PC-9 (cell line): ENCODE results near the gene NCF4. TPM values are rescaled to one million over a fixed set of nuclear protein-coding genes. Genes with fewer than 3 reads are reported as not detected.

ENCODE experiments used
- BruUV-seq: library from RNA; stranded (reverse); fragments of 400-500 nt; replicated peaks from 2 replicates; lab custom pipeline; 2021; lab: Mats Ljungman, UMichigan
- CTCF ChIA-PET: fragments of 300-600 bp; sonication (Branson Sonifier 250); formaldehyde crosslinking; loops from one replicate; lab custom pipeline; 2022; ENCODE audit warnings: antibody characterized with exemption; lab: Charles Lee
- POLR2A ChIA-PET: fragments of 300-600 bp; sonication (Branson Sonifier 250); formaldehyde crosslinking; loops from one replicate; lab custom pipeline; 2022; ENCODE audit warnings: antibody characterized with exemption; ENCODE audit not compliant: unreplicated experiment; lab: Charles Lee
- DNase-seq, 2 experiments: peaks; one replicate each; pipeline versions ENCODE4 v3.0.0 to v3.0.0-alpha.2; 2015 to 2022; ENCODE audit warnings: mixed read lengths in 1 of 2
- H2AFZ ChIP-seq: fragments of 200-600 bp; sonication (generic); 2 replicates; pipeline ENCODE4 v1.8.1; 2017; ENCODE audit warnings: antibody characterized with exemption
- H3F3A ChIP-seq: fragments of 200-600 bp; sonication (generic); 2 replicates; pipeline ENCODE4 v1.8.1; 2017; ENCODE audit warnings: antibody characterized with exemption, mild to moderate bottlenecking, low read depth; ENCODE audit not compliant: insufficient read depth
- H3K27ac ChIP-seq: fragments of 200-600 bp; sonication (generic); 2 replicates; pipeline ENCODE4 v1.6.1; 2016; ENCODE audit warnings: mixed run types
- H3K27me3 ChIP-seq: fragments of 200-600 bp; sonication (generic); 2 replicates; pipeline ENCODE4 v1.6.1; 2016; ENCODE audit warnings: low read depth, mixed run types; ENCODE audit not compliant: insufficient read depth
- H3K36me3 ChIP-seq: fragments of 200-600 bp; sonication (generic); 2 replicates; pipeline ENCODE4 v1.6.1; 2016; ENCODE audit warnings: low read depth, mixed run types
- H3K4me1 ChIP-seq: fragments of 200-600 bp; sonication (generic); replicated peaks from 2 replicates; pipeline ENCODE4 v1.6.1; 2016; ENCODE audit warnings: mixed run types; ENCODE audit not compliant: insufficient read depth
- H3K4me2 ChIP-seq: fragments of 200-600 bp; sonication (generic); 2 replicates; pipeline ENCODE4 v1.6.1; 2017; ENCODE audit warnings: mixed run types
- H3K4me3 ChIP-seq: fragments of 200-600 bp; sonication (generic); 2 replicates; pipeline ENCODE4 v1.6.1; 2016; ENCODE audit warnings: mixed run types
- H3K79me2 ChIP-seq: fragments of 200-600 bp; sonication (generic); 2 replicates; pipeline ENCODE4 v1.6.1; 2017; ENCODE audit warnings: low read depth, mixed run types
- H3K9me2 ChIP-seq: fragments of 200-600 bp; sonication (generic); 2 replicates; pipeline ENCODE4 v1.8.1; 2017; ENCODE audit warnings: mild to moderate bottlenecking; ENCODE audit not compliant: insufficient read depth
- H3K9me3 ChIP-seq: fragments of 200-600 bp; sonication (generic); 2 replicates; pipeline ENCODE4 v1.8.1; 2016; ENCODE audit warnings: low read depth; ENCODE audit not compliant: insufficient read depth
- H4K20me1 ChIP-seq: fragments of 200-600 bp; sonication (generic); 2 replicates; pipeline ENCODE4 v1.8.1; 2017; ENCODE audit not compliant: insufficient read depth
- EZH2 ChIP-seq: fragments of 200-600 bp; sonication (generic); IDR thresholded peaks from 2 replicates; pipeline ENCODE4 v1.8.0; 2017; ENCODE audit warnings: antibody characterized with exemption, low read depth
- intact Hi-C: fragments of 100-400 bp; cut with micrococcal nuclease; formaldehyde crosslinking; loops from one replicate; pipeline ENCODE4 v1.10.0; 2022; ENCODE audit not compliant: unreplicated experiment
- total RNA-seq: library from RNA; stranded (reverse); gene quantifications from 2 replicates; pipeline ENCODE4 v1.2.3, GENCODE V29; 2021
- TF ChIP-seq, protein P1 (sequence below): fragments of 200-600 bp; sonication (generic); conservative IDR thresholded peaks from 2 replicates; pipeline ENCODE4 v1.6.1; 2017; ENCODE audit warnings: mixed run types, antibody characterized with exemption, mild to moderate bottlenecking, moderate library complexity

NCF4 gene
- total RNA-seq, 1 experiment from 2014 or later, result 3.9 TPM

DNA sequence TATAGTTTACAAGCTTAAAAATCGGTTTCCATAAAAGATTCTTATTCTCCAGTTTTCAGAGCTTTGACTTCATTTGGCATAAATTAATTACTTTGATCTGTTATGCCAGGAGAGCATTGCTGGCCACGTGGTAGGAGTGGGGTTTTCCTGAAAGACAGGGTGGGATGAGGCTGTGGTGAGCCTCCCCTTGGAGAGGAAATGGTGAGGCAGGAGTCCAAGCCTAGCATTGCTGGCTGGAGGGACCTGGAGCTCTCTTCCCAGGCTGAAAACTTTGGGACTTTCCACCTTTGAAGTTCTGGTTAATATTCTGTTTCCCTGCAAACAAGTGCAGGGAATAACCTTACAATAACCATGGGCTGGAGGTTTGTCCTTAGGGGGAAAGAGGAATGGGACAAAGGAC lies 31.5 kb downstream of the NCF4 start:
- intact Hi-C loops, result no loop called here
- TF ChIP-seq EZH2, result no peak
- TF ChIP-seq, protein P1, sequence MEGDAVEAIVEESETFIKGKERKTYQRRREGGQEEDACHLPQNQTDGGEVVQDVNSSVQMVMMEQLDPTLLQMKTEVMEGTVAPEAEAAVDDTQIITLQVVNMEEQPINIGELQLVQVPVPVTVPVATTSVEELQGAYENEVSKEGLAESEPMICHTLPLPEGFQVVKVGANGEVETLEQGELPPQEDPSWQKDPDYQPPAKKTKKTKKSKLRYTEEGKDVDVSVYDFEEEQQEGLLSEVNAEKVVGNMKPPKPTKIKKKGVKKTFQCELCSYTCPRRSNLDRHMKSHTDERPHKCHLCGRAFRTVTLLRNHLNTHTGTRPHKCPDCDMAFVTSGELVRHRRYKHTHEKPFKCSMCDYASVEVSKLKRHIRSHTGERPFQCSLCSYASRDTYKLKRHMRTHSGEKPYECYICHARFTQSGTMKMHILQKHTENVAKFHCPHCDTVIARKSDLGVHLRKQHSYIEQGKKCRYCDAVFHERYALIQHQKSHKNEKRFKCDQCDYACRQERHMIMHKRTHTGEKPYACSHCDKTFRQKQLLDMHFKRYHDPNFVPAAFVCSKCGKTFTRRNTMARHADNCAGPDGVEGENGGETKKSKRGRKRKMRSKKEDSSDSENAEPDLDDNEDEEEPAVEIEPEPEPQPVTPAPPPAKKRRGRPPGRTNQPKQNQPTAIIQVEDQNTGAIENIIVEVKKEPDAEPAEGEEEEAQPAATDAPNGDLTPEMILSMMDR, result no peak
- POLR2A ChIA-PET, result no interaction called here
- Histone ChIP-seq H3K4me3 (no peak overlapping the region), H2AFZ (no peak overlapping the region), H3K36me3 (no peaks in the 10 kb centered on the region), H3K9me2 (no peaks in the 10 kb centered on the region), H3K27me3 (no peaks in the 10 kb centered on the region; the same call in 1 of the 2 replicates), H3K4me2 (no peak overlapping the region), H3K79me2 (no peaks in the 10 kb centered on the region), H3K27ac (no peak overlapping the region), H3F3A (no peaks in the 10 kb centered on the region), H4K20me1 (no peaks in the 10 kb centered on the region), H3K9me3 (0 out of 2 replicates have a peak, but pooled peaks cover 10% of the 10 kb centered on the region), H3K4me1 (peaks cover 25% of the 10 kb centered on the region)
- CTCF ChIA-PET, result no interaction called here
- BruUV-seq, result no TSS peak
- no peak for DNase-seq

DNA sequence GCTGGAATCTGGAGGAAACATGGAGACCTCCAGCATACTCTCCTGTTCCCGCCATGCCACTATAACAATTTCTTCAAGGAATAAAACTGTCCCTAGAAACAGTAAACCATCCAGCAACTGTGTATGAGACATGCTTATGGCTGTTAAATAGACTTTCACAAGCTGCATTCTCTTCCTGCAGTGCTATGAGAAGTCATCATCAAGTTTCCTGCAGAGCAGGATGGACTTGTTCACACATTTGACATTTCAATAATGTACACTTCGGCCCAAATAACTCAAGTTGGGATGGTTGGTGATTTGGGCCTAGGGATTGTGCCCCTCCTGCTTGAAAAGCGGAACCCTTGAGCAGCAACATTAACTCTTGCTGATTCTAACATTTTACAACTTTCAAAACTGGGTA lies 32.5 kb downstream of the NCF4 start:
- H3K4me3 ChIP-seq, result no peak overlapping the region
- TF ChIP-seq EZH2, result no peak
- TF ChIP-seq, protein P1, result no peak
- peak overlapping the region; percentile 12 for H3K4me2 ChIP-seq
- H3K36me3 ChIP-seq, result no peaks in the 10 kb centered on the region
- H3K9me2 ChIP-seq, result no peaks in the 10 kb centered on the region
- 0 out of 2 replicates have a peak overlapping the region, but pooled peaks have one; percentile 44 for H2AFZ ChIP-seq
- peak in 1 of 2 experiments; percentile 89 for DNase-seq
- no peaks in the 10 kb centered on the region for H3K79me2 ChIP-seq
- H3K4me1 ChIP-seq, result peaks cover 25% of the 10 kb centered on the region
- H3K9me3 ChIP-seq, result 0 out of 2 replicates have a peak, but pooled peaks cover 10% of the 10 kb centered on the region
- intact Hi-C loops, result no loop called here
- H3K27me3 ChIP-seq, result no peaks in the 10 kb centered on the region; the same call in 1 of the 2 replicates
- ChIA-PET POLR2A (interaction anchor here (0.6 kb wide), 1 partner anchor 9 kb away, joined by 6 read pairs; no protein-coding TSS in a partner anchor), CTCF (interaction anchor here (0.8 kb wide), 1 partner anchor 25 kb away, joined by 4 read pairs; no protein-coding TSS in a partner anchor)
- H3F3A ChIP-seq, result no peaks in the 10 kb centered on the region
- no peaks in the 10 kb centered on the region for H4K20me1 ChIP-seq
- no peak overlapping the region for H3K27ac ChIP-seq
- no TSS peak for BruUV-seq

DNA sequence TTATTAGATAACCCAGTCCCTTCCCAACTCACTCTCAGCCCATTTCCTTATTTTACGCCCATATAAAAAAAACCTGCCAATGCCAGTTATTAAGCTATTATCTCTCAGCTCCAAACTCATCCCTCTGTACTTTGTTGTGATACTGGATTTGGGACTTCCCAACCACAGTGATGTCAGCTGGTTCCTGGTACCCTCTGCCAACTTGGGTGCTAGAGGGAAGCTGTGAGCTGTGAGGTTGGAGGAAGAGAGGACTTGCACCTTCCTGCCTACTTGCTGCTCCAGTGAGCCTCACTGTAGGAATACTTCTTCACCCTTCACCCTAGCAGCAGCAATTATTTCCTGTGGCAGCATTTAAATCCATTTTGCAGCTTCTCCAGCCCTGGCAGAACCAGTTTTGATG lies 33.5 kb downstream of the NCF4 start:
- Histone ChIP-seq H3F3A (no peaks in the 10 kb centered on the region), H2AFZ (no peak overlapping the region), H4K20me1 (no peaks in the 10 kb centered on the region), H3K4me3 (no peak overlapping the region), H3K9me2 (no peaks in the 10 kb centered on the region), H3K4me1 (peaks cover 25% of the 10 kb centered on the region), H3K4me2 (no peak overlapping the region), H3K27me3 (no peaks in the 10 kb centered on the region; the same call in 1 of the 2 replicates), H3K79me2 (no peaks in the 10 kb centered on the region), H3K27ac (no peak overlapping the region), H3K9me3 (0 out of 2 replicates have a peak, but pooled peaks cover 10% of the 10 kb centered on the region), H3K36me3 (no peaks in the 10 kb centered on the region)
- POLR2A ChIA-PET, result no interaction called here
- no peak for TF ChIP-seq EZH2
- TF ChIP-seq, protein P1, result no peak
- no peak for DNase-seq
- intact Hi-C loops, result no loop called here
- no TSS peak for BruUV-seq
- CTCF ChIA-PET, result no interaction called here
